ENCODE measurements around the gene TTC28.

Gene TTC28

DNA sequence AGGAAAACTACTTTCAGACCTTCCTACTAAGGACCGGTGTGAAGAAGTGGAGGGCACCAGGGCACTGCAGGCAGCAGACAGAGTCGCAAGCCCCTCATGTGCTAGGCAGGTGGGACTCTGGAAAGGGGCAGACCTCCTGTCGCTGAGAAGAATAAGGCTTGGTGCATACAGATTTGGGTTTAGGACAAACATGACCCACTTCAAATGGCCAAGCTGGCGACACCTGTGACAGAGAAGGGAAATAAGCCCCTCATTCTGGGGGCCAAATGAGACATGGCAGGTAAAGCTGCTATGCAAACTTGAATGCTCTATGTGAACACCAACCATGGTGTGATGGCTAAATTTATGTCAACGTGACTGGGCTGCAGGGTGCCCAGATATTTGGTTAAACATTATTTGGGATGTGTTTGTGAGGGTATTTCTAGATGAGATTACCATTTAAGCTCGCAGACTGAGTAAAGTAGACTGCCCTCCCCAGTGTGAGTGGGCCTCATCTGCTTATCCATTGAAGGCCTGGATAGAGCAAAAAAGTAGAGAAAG is 648.2 kb downstream of the TTC28 start:
- no peak for DNase-seq

DNA sequence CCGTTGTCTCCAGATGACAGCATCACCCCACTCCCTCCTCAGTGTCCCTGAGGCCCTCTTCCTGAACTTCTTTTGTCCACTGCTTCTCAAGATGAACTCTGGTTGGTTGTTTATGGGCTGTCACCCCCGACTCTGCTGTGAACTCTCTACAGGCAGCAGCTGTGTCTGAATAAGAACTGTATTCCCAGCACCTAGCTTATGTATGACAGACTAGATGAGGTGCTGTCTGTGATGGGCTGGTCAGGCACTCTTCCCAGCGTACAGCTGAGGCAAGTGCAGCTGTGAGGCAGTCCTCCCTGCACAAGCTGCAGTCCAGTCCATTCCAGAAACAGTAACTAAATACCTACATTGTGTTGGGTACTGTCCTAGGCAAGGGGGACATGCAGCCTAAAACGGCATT is 649.2 kb downstream of the TTC28 start:
- DNase-seq: no peak

DNA sequence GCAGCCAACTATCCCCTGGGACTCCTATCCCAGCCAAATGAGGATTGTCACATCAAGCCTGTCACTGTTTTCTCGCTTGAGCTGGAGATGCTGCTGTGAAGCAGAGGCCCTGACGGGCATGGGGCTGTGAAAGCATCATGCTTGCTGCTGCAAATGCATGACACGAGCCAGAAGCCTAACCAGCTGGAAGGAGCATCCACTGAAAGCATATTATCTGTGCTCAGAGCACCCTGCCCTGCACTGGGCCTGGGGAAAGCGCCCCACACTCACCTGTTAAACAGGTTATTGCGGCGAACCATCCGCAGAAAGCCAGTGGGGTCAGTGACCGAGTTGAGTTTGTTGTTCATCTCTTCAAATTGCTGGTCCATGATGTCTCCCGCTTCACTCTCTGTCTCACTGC is 649.7 kb downstream of the TTC28 start:
- DNase-seq: no peak

DNA sequence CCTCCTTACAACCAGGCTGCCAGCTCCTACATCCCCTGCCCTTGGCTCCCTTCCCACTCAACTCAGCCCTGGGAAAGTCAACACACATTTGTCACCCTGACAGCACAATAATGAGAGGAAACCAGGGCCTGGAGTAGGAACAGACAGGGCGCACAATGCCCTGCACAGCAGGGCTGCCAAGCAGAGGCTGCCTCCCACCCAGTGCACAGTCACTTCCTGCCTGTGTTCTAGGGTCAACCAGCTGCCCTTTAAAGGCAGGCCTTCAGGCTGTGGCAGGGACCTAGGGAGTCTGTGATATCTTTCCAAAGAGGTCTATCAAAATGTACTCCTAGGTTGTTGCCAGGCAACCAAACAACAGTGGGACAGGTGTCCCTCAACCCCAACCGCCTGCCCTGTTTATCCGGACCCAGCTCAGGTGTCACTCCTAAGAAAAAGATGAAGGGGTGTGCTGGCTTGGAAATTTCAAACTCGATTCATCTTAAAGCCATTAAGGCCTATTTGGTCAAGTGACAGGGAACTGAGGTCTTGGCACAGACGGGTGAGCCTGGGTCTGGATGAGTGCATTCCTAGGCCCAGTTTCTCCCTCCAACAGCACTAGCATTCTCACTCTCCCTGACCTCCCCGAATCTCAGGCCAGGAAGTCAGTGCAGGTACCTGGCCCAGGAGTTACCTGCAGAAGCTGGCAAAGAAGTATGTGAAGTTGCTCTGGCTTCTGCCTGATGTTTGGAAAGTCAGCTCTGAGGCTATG is 650.3 kb downstream of the TTC28 start:
- DNase-seq: no peak

DNA sequence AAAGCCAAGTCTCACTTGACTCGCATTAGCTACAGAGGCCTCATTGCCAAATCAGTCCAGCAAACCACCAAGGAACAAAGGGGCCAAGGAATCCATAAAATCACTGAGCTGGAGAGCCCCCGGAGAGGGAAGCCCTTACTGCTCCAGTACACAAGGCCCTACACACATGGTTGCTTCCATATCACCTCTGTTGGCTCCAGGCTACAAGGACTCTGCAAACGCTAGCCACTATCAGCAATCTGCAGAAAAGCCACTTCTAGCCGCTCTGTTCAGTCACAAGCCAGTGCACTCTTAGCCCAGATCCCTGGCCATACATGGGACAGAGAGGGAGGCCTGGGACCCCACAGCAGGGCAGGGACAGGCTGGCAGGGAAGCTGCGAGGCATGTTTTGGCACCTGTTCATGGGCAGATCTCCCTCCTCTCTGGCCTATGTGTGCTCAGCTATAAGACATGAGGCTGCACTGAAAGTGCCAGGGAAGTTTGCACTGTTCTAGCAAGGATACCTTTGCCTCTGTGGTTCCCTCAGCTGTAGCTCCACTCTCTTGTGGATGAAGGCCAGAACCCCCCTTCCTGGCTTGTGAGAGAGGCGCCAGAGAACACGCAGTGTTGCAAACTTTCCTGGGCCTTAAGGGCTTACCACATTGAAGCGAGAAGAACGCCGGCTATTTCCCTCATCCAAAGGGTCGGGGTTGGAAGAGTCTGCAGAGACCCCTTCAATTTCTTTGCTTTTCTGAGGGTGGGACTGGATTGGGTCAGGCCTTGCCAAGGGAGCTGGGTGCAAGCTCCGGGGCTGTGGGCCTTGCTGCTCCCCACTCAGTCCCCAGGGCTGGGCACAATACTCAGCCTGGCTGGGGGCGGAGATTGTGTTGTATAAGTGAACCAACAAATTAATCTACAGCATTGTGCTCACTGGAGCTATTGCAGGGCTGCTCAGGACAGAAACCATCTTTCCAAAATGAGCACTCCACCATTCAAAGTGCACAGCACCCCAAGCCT is 651.9 kb downstream of the TTC28 start:
- DNase-seq: no peak

DNA sequence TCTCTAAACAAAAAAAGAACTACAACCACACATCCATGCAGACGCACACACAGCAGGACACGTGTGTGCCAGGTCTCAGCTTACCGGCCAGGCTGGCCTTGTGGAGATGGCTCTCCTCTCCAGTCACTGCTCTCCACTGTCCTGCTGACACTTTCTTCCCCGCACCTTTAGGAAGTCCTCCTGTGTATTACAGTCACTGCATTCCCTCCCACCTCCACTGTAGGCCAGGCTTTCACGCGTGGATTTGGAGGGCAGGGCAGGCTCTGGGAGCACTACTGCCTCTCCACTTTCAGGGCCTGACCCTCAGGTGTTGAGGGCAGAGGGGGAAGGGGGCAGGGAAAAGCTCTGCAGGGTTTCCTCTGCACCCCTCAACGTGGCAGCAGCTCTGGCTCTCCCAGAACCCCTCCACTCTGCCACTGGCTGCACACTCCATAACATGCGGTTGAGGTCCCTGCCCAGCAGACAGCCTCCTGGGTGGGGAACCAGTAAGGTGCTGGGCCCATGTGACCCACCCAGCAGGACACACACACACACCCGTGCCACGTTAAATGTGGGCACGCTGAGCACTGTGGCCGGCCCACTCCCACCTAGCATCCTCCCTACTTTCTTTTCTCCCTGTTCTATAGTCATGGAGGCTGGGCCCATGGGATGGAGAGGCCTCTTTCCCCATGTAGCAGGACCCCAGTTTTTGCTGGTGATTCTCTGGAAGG is 653.6 kb downstream of the TTC28 start:
- no peak for DNase-seq

DNA sequence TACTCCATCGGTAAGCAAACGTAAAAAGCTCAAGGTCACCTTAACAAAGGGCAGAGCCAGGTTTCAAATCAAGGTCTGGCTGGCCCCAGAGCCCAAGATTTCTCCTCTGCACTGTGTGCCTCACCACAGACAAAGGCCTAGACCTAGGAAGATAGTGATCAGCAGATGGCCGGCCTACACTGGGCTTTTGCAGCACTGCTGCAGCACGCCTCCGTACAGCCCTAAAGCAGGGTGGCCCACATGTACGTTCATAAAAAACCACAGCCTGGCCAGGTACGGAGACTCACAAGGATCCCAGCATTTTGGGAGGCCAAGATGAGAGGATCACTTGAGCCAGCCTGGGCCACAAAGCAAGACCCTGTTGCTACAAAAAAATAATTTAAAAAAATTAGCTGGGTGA is 654.3 kb downstream of the TTC28 start:
- DNase-seq: no peak

DNA sequence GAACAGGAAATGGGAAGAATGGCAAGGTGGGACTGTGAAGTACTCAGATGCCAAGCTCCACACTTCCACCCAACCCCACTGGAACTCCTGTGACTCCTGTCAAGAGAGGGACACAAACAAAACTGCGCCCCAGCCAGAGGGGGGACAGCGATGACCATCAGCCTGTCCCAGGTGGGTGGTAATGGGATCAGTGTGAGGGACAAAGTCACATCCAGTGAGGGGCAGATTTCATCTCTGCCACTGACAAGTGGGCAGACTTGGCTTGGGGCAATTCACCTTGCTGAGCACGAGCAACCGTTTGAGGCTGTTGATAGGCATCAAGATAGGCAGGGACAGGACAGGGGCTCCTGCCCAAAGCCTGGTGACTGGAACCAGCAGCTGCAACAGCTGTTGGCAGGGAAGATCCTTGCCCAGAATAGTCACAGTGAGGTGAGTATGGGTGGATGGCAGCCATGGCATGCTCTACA is 655.2 kb downstream of the TTC28 start:
- DNase-seq: no peak

DNA sequence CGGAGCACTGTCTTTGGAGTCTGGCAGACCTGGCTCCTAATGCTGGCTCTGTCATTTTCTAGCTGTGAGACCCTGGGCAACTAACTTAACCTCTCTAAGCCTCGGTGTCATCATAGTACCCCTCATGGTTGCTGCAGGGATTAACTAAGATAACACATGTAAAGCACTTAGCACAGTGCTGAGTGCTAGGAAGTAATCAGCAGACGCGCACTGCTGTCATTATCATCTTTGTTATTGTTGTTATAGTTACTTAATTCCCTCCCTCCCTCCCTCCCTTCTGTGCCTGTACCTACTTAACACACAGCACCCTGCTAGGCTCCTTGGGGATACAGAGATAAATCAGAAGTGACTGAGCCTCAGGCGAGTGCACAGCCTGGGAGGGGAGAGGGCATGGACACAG is 655.9 kb downstream of the TTC28 start:
- no peak for DNase-seq

DNA sequence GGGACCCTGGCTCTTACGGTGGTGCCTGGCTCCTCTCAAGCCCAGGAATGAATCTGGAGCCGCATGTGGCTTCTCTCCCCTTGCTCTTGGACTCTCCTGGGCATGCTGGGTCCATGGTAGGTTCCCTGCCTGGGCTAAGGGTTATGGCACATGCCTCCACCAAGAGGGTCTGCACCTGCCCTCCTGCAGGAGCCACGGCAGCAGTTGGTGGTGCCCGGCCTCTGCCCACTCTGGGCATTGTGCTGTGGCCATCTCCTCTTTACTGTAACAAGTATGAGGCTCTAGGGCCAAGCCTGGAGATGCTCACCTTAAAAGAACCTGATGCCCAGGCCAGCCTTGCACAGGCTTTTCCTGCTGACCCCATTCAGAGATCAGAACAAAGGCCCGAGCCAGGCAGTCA is 656.6 kb downstream of the TTC28 start:
- DNase-seq: no peak

DNA sequence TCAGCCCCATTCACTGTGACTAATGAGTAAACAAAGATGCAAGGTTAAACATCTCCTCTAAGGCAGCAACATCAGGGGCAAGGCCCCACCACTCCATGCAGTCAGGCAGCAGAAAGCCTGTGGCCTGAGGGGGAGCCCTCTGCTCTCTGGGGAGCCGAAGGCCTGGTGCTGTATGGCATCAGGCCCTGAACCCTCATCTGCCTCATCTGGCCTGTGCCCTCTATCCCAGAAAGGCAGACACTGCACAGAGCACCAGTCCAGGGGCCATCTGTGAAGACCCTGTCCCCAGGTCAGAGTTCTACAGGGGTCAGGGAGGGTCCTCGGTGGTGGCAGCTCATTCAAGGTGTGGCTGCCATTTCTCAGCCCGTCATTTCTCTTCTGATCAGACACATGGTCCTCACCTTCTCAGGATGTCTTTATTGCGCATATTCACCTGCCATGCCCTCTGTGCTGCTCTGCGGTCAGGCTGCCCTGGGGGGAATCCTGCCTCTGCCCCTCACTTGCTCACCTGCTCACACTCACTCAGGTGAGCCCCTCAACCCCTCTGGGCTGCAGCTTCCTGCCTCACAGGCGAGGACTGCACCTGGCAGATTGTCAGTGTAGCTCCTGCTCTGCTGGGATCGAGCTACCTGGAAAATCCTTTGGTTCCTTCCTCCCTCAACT is 657.5 kb downstream of the TTC28 start:
- DNase-seq: no peak

DNA sequence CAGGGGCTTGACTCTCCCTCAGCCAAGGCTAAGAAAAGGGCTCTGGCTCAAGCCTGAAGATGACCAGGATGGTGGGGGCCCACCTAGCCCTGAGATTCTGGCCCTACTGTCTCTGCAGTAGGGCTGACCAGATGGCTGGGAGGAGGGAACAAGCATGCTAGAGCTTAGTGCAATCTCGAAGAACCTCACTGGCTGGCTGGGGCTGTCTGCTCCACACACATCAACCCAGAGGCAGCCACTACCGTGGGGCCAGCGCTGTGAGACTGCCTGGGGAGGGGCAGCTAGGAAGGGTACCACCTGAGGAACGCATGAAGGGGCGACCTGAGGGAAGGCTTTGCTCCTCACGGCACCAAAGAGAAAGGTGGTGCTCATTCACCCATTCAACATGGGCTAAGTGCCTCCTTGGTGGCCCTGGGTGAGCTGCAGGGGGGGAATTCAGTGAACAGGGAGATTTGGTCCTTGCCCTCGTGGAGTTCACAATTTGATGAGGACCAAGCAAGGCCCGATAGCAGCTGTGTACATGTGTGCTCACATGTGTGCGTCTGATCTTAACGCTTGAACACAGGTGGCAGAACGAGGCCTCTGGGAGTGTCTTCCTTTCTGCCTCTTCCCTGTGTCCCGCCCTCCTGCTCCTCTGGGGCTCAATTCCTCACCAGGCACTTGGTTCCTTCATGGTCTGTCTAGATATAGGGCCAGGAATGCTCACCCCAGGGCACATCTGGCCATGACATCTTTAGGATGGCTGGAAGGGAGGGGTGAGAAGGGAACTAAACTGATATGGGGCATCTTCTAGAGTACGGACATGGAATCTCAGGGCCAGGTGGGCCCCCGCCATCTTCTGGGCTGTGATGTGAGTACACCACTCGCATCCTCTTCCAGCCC is 658.3 kb downstream of the TTC28 start:
- DNase-seq: no peak

DNA sequence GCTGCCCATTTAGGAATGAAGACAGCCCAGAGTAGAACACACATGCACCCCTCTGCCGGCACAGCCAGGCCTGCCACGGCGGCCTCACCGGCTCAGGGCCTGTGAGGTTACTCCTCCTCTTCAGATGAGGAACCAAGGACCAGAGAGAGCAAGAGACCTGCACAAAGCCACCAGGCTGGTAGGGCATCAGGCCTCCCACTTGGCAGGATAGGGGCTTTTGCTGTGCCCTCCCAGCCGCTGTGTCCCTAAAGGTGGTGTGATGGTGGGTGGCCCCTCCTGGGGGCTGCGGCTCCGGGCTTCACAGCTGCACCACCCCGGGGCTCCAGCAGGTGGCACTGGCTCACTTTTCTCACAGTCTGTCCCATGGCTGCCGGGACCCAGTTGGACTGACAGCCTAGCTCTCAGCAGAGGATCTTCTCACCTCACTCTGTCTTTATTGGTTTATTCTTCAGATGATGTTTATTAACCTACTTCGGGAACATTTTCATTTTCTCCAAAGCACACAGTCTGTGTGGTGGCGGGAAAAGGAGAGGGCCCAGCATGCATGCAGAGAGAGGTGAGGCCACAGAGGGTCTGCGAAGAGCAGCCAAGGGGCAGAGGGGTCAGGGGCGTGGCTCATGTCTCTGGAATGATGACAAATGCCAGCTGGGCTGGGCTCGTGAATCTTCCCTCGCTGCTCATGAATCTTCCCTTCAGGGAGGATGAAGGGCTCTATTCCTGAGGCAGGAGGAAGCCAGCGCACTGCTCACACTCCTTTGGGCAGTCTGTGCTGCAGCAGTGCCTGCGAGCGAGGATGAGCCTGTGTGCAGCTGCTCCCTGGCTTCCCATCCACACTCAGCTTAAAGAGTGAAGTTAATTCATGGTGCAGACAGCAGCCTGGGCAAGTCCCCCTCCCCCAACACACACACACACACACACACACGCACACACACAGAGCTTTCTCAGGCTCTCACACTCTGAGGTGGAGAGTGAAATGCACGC is 659.5 kb downstream of the TTC28 start:
- peak; percentile 43 to 48 for DNase-seq

DNA sequence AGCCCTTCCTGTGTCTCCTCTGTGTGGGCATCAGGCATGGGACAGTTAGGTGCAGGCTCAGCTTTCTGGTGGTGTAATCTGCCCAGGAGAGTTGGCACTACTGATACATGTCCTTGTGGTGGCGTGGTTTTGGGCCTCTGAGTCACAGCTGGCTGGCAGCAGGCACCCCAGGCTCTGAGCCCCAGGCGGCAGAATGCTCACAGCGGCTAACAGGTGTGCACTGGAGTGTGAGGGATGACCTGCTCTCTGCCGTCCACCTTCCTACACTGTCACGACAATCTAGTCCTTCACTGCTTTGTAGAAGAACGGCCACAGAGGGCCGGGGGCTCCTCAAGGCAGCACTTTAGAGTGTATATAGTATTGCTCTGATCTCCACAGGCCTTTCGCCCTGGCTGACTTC is 660.3 kb downstream of the TTC28 start:
- no peak for DNase-seq

DNA sequence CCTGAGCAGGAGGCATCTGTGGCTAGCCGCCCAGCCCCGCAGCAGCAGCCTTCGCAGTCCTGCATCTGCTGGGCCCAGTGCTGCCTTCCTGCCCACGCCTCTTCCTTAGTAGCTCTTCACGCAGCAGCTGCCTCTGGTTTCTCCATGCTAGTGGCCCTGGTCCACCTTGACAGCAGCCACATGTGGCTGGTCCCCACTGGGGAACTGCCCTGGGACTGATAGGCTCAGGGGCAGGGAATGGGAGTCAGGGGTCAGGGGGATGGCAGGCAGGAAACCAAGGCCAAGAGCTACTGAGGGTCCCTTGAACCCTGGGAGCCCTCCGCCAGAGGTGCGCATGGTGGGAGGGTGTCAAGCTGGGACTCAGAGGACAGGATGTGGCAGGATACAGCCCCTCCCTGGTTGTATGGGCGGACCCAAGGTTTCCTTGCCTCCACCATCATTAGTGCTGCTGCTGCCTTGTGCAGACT is 661.1 kb downstream of the TTC28 start:
- no peak for DNase-seq

DNA sequence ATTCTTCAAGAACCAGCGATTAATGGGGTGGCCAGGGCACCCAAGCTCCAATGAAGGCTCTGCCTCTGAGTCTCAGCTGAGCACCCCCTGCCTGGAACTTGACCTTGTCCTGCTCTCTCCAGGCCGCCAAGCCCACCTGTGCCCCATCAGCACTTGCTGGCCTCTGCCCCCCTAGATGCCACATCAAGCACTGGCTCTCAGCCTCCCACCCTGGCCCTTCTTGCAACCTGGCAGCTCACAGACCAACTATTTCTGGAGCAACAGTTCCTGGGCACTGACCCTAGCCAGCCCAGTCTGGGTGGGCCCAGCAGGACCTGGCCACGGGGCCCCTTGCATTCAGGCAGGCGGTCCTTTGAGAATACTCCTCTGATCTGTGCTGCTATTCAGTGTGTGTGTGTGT is 661.8 kb downstream of the TTC28 start:
- no peak for DNase-seq

DNA sequence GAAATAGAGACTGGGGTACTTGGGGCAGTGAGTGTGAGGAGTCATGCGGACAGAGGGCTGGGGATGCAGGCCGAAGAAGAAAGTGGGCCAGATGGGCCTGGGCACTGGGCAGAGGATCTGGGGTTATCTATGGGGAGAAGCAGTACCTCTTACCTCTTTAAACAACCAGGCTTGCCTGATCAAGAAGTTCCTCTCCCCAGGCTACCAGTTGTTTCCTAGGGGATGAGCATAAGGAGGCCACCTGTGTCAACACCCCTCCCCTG is 662.2 kb downstream of the TTC28 start:
- no peak for DNase-seq

DNA sequence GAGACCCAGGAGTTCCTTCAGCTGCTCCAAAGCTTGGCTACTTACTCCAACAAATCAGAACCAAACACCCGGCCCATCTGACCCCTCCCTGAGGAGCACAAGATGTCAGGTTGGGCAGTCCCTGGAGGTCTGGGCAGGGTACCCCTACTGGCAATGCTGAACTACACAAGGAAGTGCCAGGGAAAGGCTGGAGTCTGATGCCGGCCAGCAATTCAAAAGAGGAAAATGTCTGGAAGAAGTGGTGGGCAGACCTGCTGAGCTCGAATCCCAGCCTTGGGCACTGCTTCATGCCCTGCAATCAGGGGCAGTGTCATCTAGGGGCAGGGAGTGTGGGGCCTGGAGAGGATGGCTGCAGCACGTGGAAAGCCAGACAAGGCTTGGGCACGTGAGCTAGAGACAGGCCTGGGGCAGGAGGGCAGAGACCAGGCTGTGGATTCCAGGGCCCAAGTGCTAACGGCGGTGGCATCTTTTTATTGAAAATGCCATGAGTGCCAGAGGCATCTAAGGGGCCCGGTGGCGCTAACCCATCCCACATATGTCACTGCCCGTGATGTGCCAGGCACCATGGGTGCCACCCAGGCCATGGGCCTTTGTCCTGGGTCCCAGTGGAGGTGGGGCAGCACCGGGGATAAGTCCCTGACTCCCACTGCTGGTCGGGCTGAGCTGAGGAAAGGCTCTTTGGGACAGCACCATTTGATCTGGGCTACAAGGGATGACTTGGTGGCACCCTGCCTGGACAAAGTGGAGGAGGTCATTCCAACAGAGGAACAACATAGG is 662.7 kb downstream of the TTC28 start:
- no peak for DNase-seq

Measured in CD4-positive, alpha-beta T cell treated with Interleukin-1 beta for 1 hour (primary cell).